H9 (cell line): ENCODE results near the gene DEFB116. TPM values are rescaled to one million over a fixed set of nuclear protein-coding genes. Genes with fewer than 3 reads are reported as not detected.

Source experiments
- DNase-seq: peaks from one replicate; pipeline ENCODE4 v3.0.0-alpha.2; 2017
- H2AFZ ChIP-seq: one replicate; pipeline ENCODE4 v1.6.1; 2013; ENCODE audit warnings: mild to moderate bottlenecking, low read length, control low read depth, moderate library complexity
- H2AK5ac ChIP-seq: 2 replicates; pipeline ENCODE4 v1.6.1; 2013; ENCODE audit warnings: low read length, control low read depth, mixed read lengths; ENCODE audit not compliant: insufficient read length
- H2BK120ac ChIP-seq: one replicate; pipeline ENCODE4 v1.6.1; 2013; ENCODE audit warnings: low read depth, mild to moderate bottlenecking, low read length, control low read depth, inconsistent platforms; ENCODE audit not compliant: poor library complexity, severe bottlenecking
- H2BK12ac ChIP-seq: 2 replicates; pipeline ENCODE4 v1.6.1; 2013; ENCODE audit warnings: low read length, control low read depth, mixed read lengths, low read depth; ENCODE audit not compliant: insufficient read length
- H2BK15ac ChIP-seq: 2 replicates; pipeline ENCODE4 v1.6.1; 2013; ENCODE audit warnings: low read depth, low read length, control low read depth
- H2BK20ac ChIP-seq: one replicate; pipeline ENCODE4 v1.6.1; 2013; ENCODE audit warnings: low read depth, mild to moderate bottlenecking, low read length, control low read depth, inconsistent platforms; ENCODE audit not compliant: poor library complexity, severe bottlenecking
- H2BK5ac ChIP-seq: 2 replicates; pipeline ENCODE4 v1.6.1; 2013; ENCODE audit warnings: low read length, control low read depth, mixed read lengths; ENCODE audit not compliant: insufficient read length
- H3K14ac ChIP-seq: 2 replicates; pipeline ENCODE4 v1.6.1; 2013; ENCODE audit warnings: low read length, control low read depth; ENCODE audit not compliant: insufficient read depth
- H3K18ac ChIP-seq: 2 replicates; pipeline ENCODE4 v1.6.1; 2013; ENCODE audit warnings: low read depth, mild to moderate bottlenecking, mixed read lengths, low read length, control low read depth; ENCODE audit not compliant: insufficient read length
- H3K23ac ChIP-seq: 2 replicates; pipeline ENCODE4 v1.6.1; 2013; ENCODE audit warnings: low read length, control low read depth, mixed read lengths, low read depth; ENCODE audit not compliant: insufficient read length
- H3K23me2 ChIP-seq: 2 replicates; pipeline ENCODE4 v1.6.1; 2013; ENCODE audit warnings: low read depth, mild to moderate bottlenecking, mixed read lengths, low read length, control low read depth; ENCODE audit not compliant: insufficient read length, poor library complexity, severe bottlenecking
- H3K27ac ChIP-seq: 2 replicates; pipeline ENCODE4 v1.5.1; 2013; ENCODE audit warnings: low read length, control low read depth, mixed read lengths, low read depth; ENCODE audit not compliant: insufficient read length
- H3K27me3 ChIP-seq: 2 replicates; pipeline ENCODE4 v1.6.1; 2013; ENCODE audit warnings: low read length, control low read depth, inconsistent platforms; ENCODE audit not compliant: insufficient read depth
- H3K4ac ChIP-seq: 2 replicates; pipeline ENCODE4 v1.6.1; 2013; ENCODE audit warnings: low read depth, mild to moderate bottlenecking, control low read depth, inconsistent platforms, low read length, moderate library complexity
- H3K4me1 ChIP-seq: 2 replicates; pipeline ENCODE4 v1.6.1; 2013; ENCODE audit warnings: low read length, control low read depth, inconsistent platforms; ENCODE audit not compliant: insufficient read depth
- H3K4me2 ChIP-seq: 2 replicates; pipeline ENCODE4 v1.6.1; 2013; ENCODE audit warnings: low read length, control low read depth, mixed read lengths; ENCODE audit not compliant: insufficient read length, insufficient read depth
- H3K56ac ChIP-seq: 2 replicates; pipeline ENCODE4 v1.6.1; 2013; ENCODE audit warnings: low read depth, mild to moderate bottlenecking, mixed read lengths, low read length, control low read depth; ENCODE audit not compliant: insufficient read length
- H3K79me1 ChIP-seq: 2 replicates; pipeline ENCODE4 v1.6.1; 2013; ENCODE audit warnings: low read depth, mild to moderate bottlenecking, moderate library complexity, low read length, control low read depth, inconsistent platforms; ENCODE audit not compliant: insufficient read depth, poor library complexity, severe bottlenecking
- H3K79me2 ChIP-seq: 2 replicates; pipeline ENCODE4 v1.6.1; 2013; ENCODE audit warnings: low read length, control low read depth, inconsistent platforms; ENCODE audit not compliant: insufficient read depth
- H3K9ac ChIP-seq: 2 replicates; pipeline ENCODE4 v1.6.1; 2013; ENCODE audit warnings: low read length, control low read depth, mixed read lengths; ENCODE audit not compliant: insufficient read length; ENCODE audit errors: extremely low read depth
- H3K9me3 ChIP-seq: one replicate; pipeline ENCODE4 v1.6.1; 2013; ENCODE audit warnings: low read depth, low read length, inconsistent platforms; ENCODE audit not compliant: control insufficient read depth
- H3T11ph ChIP-seq: one replicate; pipeline ENCODE4 v1.6.1; 2013; ENCODE audit warnings: mild to moderate bottlenecking, low read length, control low read depth, inconsistent platforms
- H4K20me1 ChIP-seq: one replicate; pipeline ENCODE4 v1.6.1; 2013; ENCODE audit not compliant: control insufficient read depth, insufficient read length, insufficient read depth
- H4K5ac ChIP-seq: 2 replicates; pipeline ENCODE4 v1.6.1; 2013; ENCODE audit warnings: low read depth, mild to moderate bottlenecking, mixed read lengths, low read length, control low read depth; ENCODE audit not compliant: insufficient read length
- H4K8ac ChIP-seq: replicated peaks from 2 replicates; pipeline ENCODE4 v1.6.1; 2013; ENCODE audit warnings: low read length, control low read depth, mixed read lengths, low read depth; ENCODE audit not compliant: insufficient read length
- H4K91ac ChIP-seq: 2 replicates; pipeline ENCODE4 v1.6.1; 2013; ENCODE audit warnings: low read depth, mild to moderate bottlenecking, moderate library complexity, mixed read lengths, low read length, control low read depth; ENCODE audit not compliant: insufficient read length
- H3K27ac Mint-ChIP-seq, 3 experiments: 2 replicates in 2 of 3; 3 replicates in 1 of 3; pipeline ENCODE4 v1.8.0; 2020 to 2021; ENCODE audit warnings: mixed read lengths in 3 of 3, mild to moderate bottlenecking in 1 of 3, moderate library complexity in 1 of 3
- H3K27me3 Mint-ChIP-seq: 2 replicates; pipeline ENCODE4 v1.8.0; 2021; ENCODE audit warnings: low read depth, mild to moderate bottlenecking, moderate library complexity, mixed read lengths
- H3K36me3 Mint-ChIP-seq, 3 experiments: 2 replicates in 2 of 3; 3 replicates in 1 of 3; pipeline ENCODE4 v1.8.0; 2020 to 2021; ENCODE audit warnings: low read depth in 3 of 3, mixed read lengths in 3 of 3; ENCODE audit not compliant: insufficient read depth in 1 of 3
- H3K4me1 Mint-ChIP-seq, 2 experiments: 2 replicates each; pipeline ENCODE4 v1.8.0; 2020; ENCODE audit warnings: mixed read lengths in 2 of 2
- H3K4me3 Mint-ChIP-seq, 2 experiments: 2 replicates in 1 of 2; 3 replicates in 1 of 2; pipeline ENCODE4 v1.8.0; 2020 to 2021; ENCODE audit warnings: mild to moderate bottlenecking in 2 of 2, mixed read lengths in 2 of 2, moderate library complexity in 1 of 2
- H3K9me3 Mint-ChIP-seq, 2 experiments: 2 replicates in 1 of 2; 3 replicates in 1 of 2; pipeline ENCODE4 v1.8.0; 2020; ENCODE audit warnings: mild to moderate bottlenecking in 2 of 2, mixed read lengths in 2 of 2, moderate library complexity in 1 of 2
- CTCF ChIP-seq: fragments of 200-600 bp; sonication (generic); conservative IDR thresholded peaks from 3 replicates; pipeline ENCODE4 v1.8.0; 2021; ENCODE audit warnings: antibody characterized with exemption, mild to moderate bottlenecking
- WGBS: extraction: QIAGEN DNeasy Blood & Tissue Kit; methylation state at CpG from one replicate; pipeline ENCODE4 v1.1.7; 2013; ENCODE audit warnings: missing lambda C conversion rate, low lambda C conversion rate, mixed read lengths; ENCODE audit not compliant: insufficient read length; ENCODE audit errors: extremely low coverage; 5-methylcytosine and 5-hydroxymethylcytosine counted together
- total RNA-seq: library from RNA; stranded (reverse); gene quantifications from 2 replicates; pipeline ENCODE4 v1.2.1, GENCODE V29; 2021

DEFB116 gene
- total RNA-seq, 1 experiment from 2014 or later = not detected

- H3K79me1 ChIP-seq = no peaks in the 10 kb centered on the region
- H2BK120ac ChIP-seq = no peak overlapping the region
- no peak overlapping the region for H2AK5ac ChIP-seq
- no peak for DNase-seq
- no peak overlapping the region for H2BK20ac ChIP-seq
- no peak overlapping the region for H3K4me2 ChIP-seq
- H3K4ac ChIP-seq = no peak overlapping the region
- peaks cover 93 to 95% of the 10 kb centered on the region in 2 experiments for H3K9me3 Mint-ChIP-seq
- H4K8ac ChIP-seq = no peak overlapping the region
- H3K27ac Mint-ChIP-seq = no peak overlapping the region
- no peak overlapping the region for H3T11ph ChIP-seq
- no peaks in the 10 kb centered on the region; the same call in 1 of the 2 replicates for H3K27me3 Mint-ChIP-seq
- no peak overlapping the region for H4K91ac ChIP-seq
- H3K9me3 ChIP-seq = peaks cover 94% of the 10 kb centered on the region
- H2BK15ac ChIP-seq = no peak overlapping the region
- H4K20me1 ChIP-seq = no peaks in the 10 kb centered on the region
- H3K23me2 ChIP-seq = no peaks in the 10 kb centered on the region
- no peaks in the 10 kb centered on the region for H3K27me3 ChIP-seq
- H3K23ac ChIP-seq = no peak overlapping the region
- no peak overlapping the region for H3K14ac ChIP-seq
- no peak overlapping the region for H3K27ac ChIP-seq
- H2BK12ac ChIP-seq = no peak overlapping the region
- no CpG with 5 or more reads among the region's 3 CpGs for WGBS
- no peaks in the 10 kb centered on the region for H3K4me1 ChIP-seq
- H4K5ac ChIP-seq = no peak overlapping the region
- no peak overlapping the region for H3K4me3 Mint-ChIP-seq
- no peak overlapping the region for H3K9ac ChIP-seq
- no peak overlapping the region for H2AFZ ChIP-seq
- H3K18ac ChIP-seq = no peak overlapping the region
- H3K36me3 Mint-ChIP-seq = peaks cover 0 to 42% (median 10%) of the 10 kb centered on the region in 3 experiments; a peak in 4 of 7 replicates
- H2BK5ac ChIP-seq = no peak overlapping the region
- no peak for TF ChIP-seq CTCF
- H3K56ac ChIP-seq = no peak overlapping the region
- H3K79me2 ChIP-seq = no peaks in the 10 kb centered on the region
- H3K4me1 Mint-ChIP-seq = no peaks in the 10 kb centered on the region
These were observed 51.4 kb downstream of the DEFB116 start for GRCh38 chr20:31256959-31257358.

Other genes starting within 250 kb of the DEFB116 start
- gene DEFB115, start 50.9 kb downstream of the DEFB116 start, total RNA-seq = not detected in 2 replicates
- not detected in 2 replicates for gene DEFB118, start 60.0 kb upstream of the DEFB116 start, total RNA-seq
- gene DEFB119, start 82.0 kb upstream of the DEFB116 start, total RNA-seq = not detected in 2 replicates
- not detected in 2 replicates for gene DEFB121, start 97.6 kb upstream of the DEFB116 start, total RNA-seq
- not detected in 2 replicates for gene DEFB123, start 132.0 kb upstream of the DEFB116 start, total RNA-seq
- not detected in 2 replicates for gene DEFB124, start 166.5 kb upstream of the DEFB116 start, total RNA-seq
- not detected in 2 replicates for gene REM1, start 166.7 kb upstream of the DEFB116 start, total RNA-seq
- gene HM13, start 205.9 kb upstream of the DEFB116 start, total RNA-seq = 162 and 169 TPM in 2 replicates